Esophagus squamous epithelium (tissue), 5 donors: ENCODE data around the gene METAP1D. TPM values are rescaled to one million over a fixed set of nuclear protein-coding genes. Genes with fewer than 3 reads are reported as not detected.

Source experiments
- DNase-seq: peaks from one replicate; lab custom pipeline; 2025; lab: John Stamatoyannopoulos, UW
- H3K27ac ChIP-seq, 4 donors: fragments of 200-600 bp; sonication (generic); one replicate each; pipeline ENCODE4 v1.5.1; 2016 to 2019; ENCODE audit warnings: mild to moderate bottlenecking in 1 of 4
- H3K27me3 ChIP-seq, 4 donors: fragments of 200-600 bp; sonication (generic); 1 replicate in 3 of 4; 2 replicates in 1 of 4; pipeline versions ENCODE4 v1.5.1 to v1.6.0; 2017 to 2021; ENCODE audit warnings: antibody characterized with exemption in 1 of 4
- H3K36me3 ChIP-seq, 3 donors: fragments of 200-600 bp; sonication (generic); one replicate each; pipeline ENCODE4 v1.5.1; 2016 to 2019
- H3K4me1 ChIP-seq, 3 donors: fragments of 200-600 bp; sonication (generic); one replicate each; pipeline ENCODE4 v1.5.1; 2017 to 2019
- H3K4me3 ChIP-seq, 4 donors: fragments of 200-600 bp; sonication (generic); 1 replicate in 3 of 4; 2 replicates in 1 of 4; pipeline ENCODE4 v1.5.1; 2016 to 2019; ENCODE audit warnings: mild to moderate bottlenecking in 2 of 4, moderate library complexity in 1 of 4
- H3K9me3 ChIP-seq, 3 donors: fragments of 200-600 bp; sonication (generic); one replicate each; pipeline ENCODE4 v1.5.1; 2016 to 2019
- CTCF ChIP-seq, 6 experiments: fragments of 450-650 bp in 4 of 6; fragments of 200-600 bp in 2 of 6; sonication (generic) in 2 of 6; IDR thresholded peaks; one replicate each; pipeline ENCODE4 v1.5.1; 2016 to 2019; ENCODE audit warnings: antibody characterized with exemption in 6 of 6, mild to moderate bottlenecking in 4 of 6, moderate library complexity in 4 of 6
- POLR2A ChIP-seq, 4 donors: fragments of 450-650 bp; IDR thresholded peaks; one replicate each; pipeline ENCODE4 v1.6.1; 2017; ENCODE audit warnings: antibody characterized with exemption in 4 of 4, mild to moderate bottlenecking in 4 of 4, moderate library complexity in 3 of 4
- WGBS, 2 donors: methylation state at CpG; one replicate each; pipeline ENCODE4 v1.1.5; 2018; 5-methylcytosine and 5-hydroxymethylcytosine counted together
- intact Hi-C: fragments of 100-400 bp; cut with DNase I; formaldehyde crosslinking; loops from one replicate; pipeline ENCODE4 v1.15.0; 2022
- total RNA-seq, 4 donors: library from RNA; depleted of rRNA; stranded (reverse); fragments of >200 nt; gene quantifications; one replicate each; pipeline ENCODE4 v1.1.0, GENCODE V29; 2016
- donor health status: DM: yes; HTN: yes; CAD: no.

Gene METAP1D
- total RNA-seq, 4 donors from 2014 or later: 2.4 to 7.1 (median 5.7) TPM

- Histone ChIP-seq H3K9me3 (no peaks in the 10 kb centered on the region), H3K27me3 (no peaks in the 10 kb centered on the region), H3K4me1 (peaks cover 6 to 18% (median 11%) of the 10 kb centered on the region in 3 donors), H3K36me3 (no peaks in the 10 kb centered on the region), H3K27ac (no peak overlapping the region), H3K4me3 (peak overlapping the region in 3 of 4 donors; percentile 60 to 87 (median 69))
- no peak for DNase-seq
- intact Hi-C loops: no loop called here
- TF ChIP-seq POLR2A (IDR thresholded peaks at IDR 0.05): no peak
- TF ChIP-seq CTCF (IDR thresholded peaks at IDR 0.05): no peak
- 81 to 89% methylated on average over 12 to 13 of the region's 13 CpGs for WGBS, 2 donors
Measured at GRCh38 chr2:172000696-172001361, 1.1 kb downstream of the METAP1D start.

GRCh38 chr2:172007372-172007771, 7.6 kb downstream of the METAP1D start:
- 100% methylated on average over 1 of the region's 1 CpG for WGBS, 2 donors
- Histone ChIP-seq H3K4me1 (no peaks in the 10 kb centered on the region), H3K9me3 (no peaks in the 10 kb centered on the region), H3K36me3 (no peaks in the 10 kb centered on the region), H3K27ac (no peak overlapping the region), H3K27me3 (no peaks in the 10 kb centered on the region), H3K4me3 (no peak overlapping the region)
- intact Hi-C loops: no loop called here
- TF ChIP-seq CTCF (IDR thresholded peaks at IDR 0.05) (no peak), POLR2A (IDR thresholded peaks at IDR 0.05) (no peak)
- DNase-seq: no peak

- Histone ChIP-seq H3K4me3 (no peak overlapping the region), H3K27me3 (no peaks in the 10 kb centered on the region), H3K36me3 (no peaks in the 10 kb centered on the region), H3K4me1 (no peaks in the 10 kb centered on the region), H3K27ac (no peak overlapping the region), H3K9me3 (no peaks in the 10 kb centered on the region)
- 94 to 95% methylated on average over 4 of the region's 4 CpGs for WGBS, 2 donors
- no peak for DNase-seq
- no peak for TF ChIP-seq CTCF (IDR thresholded peaks at IDR 0.05)
- TF ChIP-seq POLR2A (IDR thresholded peaks at IDR 0.05): no peak
- intact Hi-C loops: no loop called here
Measured at GRCh38 chr2:172009823-172010222, 10.1 kb downstream of the METAP1D start.

GRCh38 chr2:172011812-172012575, 12.2 kb downstream of the METAP1D start:
- no peak for TF ChIP-seq CTCF (IDR thresholded peaks at IDR 0.05)
- no peak for TF ChIP-seq POLR2A (IDR thresholded peaks at IDR 0.05)
- WGBS, 2 donors: 66 to 71% methylated on average over 10 to 11 of the region's 11 CpGs
- H3K4me1 ChIP-seq: no peaks in the 10 kb centered on the region

More at GRCh38 chr2:172011812-172012575, 12.2 kb downstream of the METAP1D start:
- no peak overlapping the region for H3K27ac ChIP-seq
- DNase-seq: no peak
- intact Hi-C loops: no loop called here
- no peaks in the 10 kb centered on the region for H3K27me3 ChIP-seq
- no peak overlapping the region for H3K4me3 ChIP-seq
- H3K36me3 ChIP-seq: no peaks in the 10 kb centered on the region
- no peaks in the 10 kb centered on the region for H3K9me3 ChIP-seq
